VCaP (cell line): Measurements from ENCODE around the gene KCNQ2.

Experiments used
- H3K27ac ChIP-seq: fragments of 450-650 bp; 2 replicates; pipeline ENCODE4 v1.5.1; 2017
- CTCF ChIP-seq: fragments of 450-650 bp; conservative IDR thresholded peaks from 2 replicates; pipeline ENCODE4 v1.5.1; 2017; ENCODE audit warnings: mild to moderate bottlenecking, moderate library complexity

The KCNQ2 gene

DNA sequence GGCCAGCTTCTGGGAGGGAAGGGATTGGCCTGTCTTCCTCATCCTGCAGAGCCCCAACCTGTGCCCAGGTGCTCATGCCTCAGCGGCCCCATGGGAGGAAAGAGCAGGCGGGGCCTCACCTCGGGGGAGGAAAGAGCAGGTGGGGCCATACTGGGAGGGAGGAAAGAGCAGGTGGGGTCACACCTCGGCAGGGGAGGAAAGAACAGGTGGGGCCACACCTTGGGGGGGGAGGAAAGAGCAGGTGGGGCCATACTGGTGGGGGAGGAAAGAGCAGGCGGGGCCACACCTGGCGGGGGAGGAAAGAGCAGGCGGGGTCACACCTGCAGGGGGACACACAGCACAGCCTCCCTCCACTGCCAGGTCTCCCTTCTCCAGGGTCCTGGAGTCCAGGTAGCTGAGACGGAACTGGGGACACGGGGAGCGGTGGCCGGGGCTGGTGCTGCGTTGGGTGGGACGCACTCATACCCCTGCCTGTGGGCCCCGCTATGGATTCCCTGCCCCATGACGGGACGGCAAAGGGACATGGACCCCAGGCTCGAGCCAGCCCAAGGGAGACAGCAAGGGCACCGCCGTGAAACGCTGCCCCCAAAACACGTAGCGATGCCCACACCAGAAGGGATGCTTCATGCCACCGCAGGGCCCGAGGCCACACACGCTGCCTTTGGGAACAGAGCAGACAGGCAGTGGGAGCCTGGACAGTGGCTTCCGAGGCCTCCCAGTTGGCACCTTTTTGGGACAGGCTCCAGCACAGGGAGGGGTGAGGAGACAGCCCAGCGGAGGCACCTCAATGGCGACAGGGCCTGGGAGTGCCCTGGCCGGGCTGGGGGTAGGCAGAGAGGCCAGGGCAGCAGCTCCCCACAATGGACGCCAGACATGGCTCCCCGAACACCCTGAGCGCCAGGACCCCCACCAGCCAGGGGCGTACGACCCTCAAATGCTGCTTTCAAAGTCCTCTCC is 68.0 kb downstream of the KCNQ2 start:
- TF ChIP-seq CTCF: no peak
- no peak overlapping the region for H3K27ac ChIP-seq

GRCh38 chr20:63403403-63404105 is 68.9 kb downstream of the KCNQ2 start:
- no peak overlapping the region for H3K27ac ChIP-seq
- no peak for TF ChIP-seq CTCF

- no peak overlapping the region for H3K27ac ChIP-seq
- no peak for TF ChIP-seq CTCF
Observed at GRCh38 chr20:63402860-63403220, 69.6 kb downstream of the KCNQ2 start.

GRCh38 chr20:63402181-63402859 is 70.1 kb downstream of the KCNQ2 start:
- H3K27ac ChIP-seq: no peak overlapping the region
- TF ChIP-seq CTCF: no peak

DNA sequence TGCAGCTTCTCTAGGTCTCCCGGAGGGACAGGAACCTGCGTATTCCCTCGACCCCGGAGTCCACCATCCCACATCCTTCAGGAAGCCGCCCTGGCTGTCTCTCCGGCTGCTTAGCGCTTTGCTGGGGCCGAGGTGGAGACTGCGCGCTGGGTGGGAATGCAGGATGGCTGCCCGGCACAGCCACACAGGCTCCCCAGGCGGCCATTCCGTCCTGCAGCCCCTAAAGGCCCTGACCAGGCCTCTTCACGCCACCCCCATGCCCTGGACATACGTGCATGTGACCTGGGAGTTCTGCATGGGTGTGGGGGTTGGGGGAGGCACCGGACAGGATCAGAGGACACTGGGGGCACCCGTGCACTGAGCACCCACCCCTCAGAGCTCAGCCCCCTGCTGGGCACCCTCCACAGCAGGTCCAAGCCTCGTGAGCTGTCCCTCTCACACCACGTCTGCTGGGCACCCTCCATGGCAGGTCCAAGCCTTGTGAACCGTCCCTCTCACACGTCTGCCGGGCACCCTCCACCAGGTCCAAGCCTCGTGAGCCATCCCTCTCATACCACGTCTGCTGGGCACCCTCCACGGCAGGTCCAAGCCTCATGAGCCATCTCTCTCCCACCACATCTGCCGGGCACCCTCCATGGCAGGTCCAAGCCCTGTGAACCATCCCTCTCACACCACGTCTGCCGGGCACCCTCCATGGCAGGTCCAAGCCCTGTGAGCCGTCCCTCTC is 70.9 kb downstream of the KCNQ2 start:
- TF ChIP-seq CTCF: no peak
- H3K27ac ChIP-seq: no peak overlapping the region

- TF ChIP-seq CTCF: no peak
- no peak overlapping the region for H3K27ac ChIP-seq
Observed at GRCh38 chr20:63400486-63401210, 71.8 kb downstream of the KCNQ2 start.
